ENCODE measurements around the gene DAZAP1.

DAZAP1 gene

DNA sequence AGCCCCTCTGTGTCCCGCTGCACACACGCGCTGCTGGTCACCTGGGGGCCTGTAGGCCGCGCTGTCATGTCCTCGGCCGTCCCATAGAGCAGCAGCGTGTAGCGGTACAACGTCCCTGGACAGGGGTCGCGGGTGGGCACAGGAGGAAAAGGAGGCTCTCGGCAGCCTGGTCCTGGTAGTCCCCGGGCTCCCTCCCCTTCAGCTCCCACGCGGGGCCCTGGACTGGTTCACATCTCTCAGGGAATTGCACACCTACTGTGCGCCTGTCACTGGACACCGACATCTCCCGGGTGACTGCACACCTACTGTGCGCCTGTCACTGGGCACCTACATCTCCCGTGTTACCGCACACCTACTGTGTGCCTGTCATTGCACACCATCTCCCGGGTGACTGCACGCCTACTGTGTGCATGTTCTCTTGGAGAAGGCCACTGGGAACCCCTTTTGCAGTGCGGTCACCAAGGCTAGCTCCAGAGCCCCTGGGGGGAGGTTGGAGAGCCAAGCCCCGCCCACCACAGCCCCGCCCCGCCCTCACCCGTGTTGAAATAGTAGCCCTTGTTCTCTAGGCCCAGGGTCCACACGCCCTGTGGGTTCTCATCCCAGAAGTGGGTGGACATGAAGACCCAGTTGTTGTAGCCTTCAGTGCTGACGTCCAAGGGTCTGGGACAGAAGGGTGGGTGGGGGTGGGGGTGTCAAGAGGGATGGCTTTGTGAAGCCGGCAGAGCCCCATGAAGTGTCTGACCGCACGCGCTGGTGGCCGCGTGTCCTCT lies 75.2 kb downstream of the DAZAP1 start:
- DNase-seq (ENCODE audit: low read depth) = no peak
- no peak overlapping the region for H3K4me3 ChIP-seq (ENCODE audit: control insufficient read depth, low read depth, low read length)
- no peak for TF ChIP-seq CTCF (IDR thresholded peaks at IDR 0.05; ENCODE audit: control insufficient read depth, insufficient read depth, low read depth, low read length, missing control alignments)

GRCh38 chr19:1483131-1483978 lies 76.0 kb downstream of the DAZAP1 start:
- no peak overlapping the region for H3K4me3 ChIP-seq (ENCODE audit: control insufficient read depth, low read depth, low read length)
- no peak for DNase-seq (ENCODE audit: low read depth)
- TF ChIP-seq CTCF (IDR thresholded peaks at IDR 0.05; ENCODE audit: control insufficient read depth, insufficient read depth, low read depth, low read length, missing control alignments) = no peak

- no peak overlapping the region for H3K4me3 ChIP-seq (ENCODE audit: control insufficient read depth, low read depth, low read length)
- no peak for DNase-seq (ENCODE audit: low read depth)
- TF ChIP-seq CTCF (IDR thresholded peaks at IDR 0.05; ENCODE audit: control insufficient read depth, insufficient read depth, low read depth, low read length, missing control alignments) = no peak
Observed at GRCh38 chr19:1483979-1484428, 76.6 kb downstream of the DAZAP1 start.
